Amygdala (tissue), 56 donors: Measurements from ENCODE around the gene TMEM201.
"Not testable (repeated sequence)": the region's sequence is repeated elsewhere in the genome, so short reads cannot be mapped to it uniquely, and the experiment has no call there.

Experiments
- DNase-seq, 56 donors: peaks; one replicate each; lab custom pipeline; 2025; lab: John Stamatoyannopoulos, UW

TMEM201 gene

GRCh38 chr1:9588551-9589143 is at the start of gene TMEM201:
Gene TMEM201, plus strand, starts transcription at chr1:9588911. Its CDS starts 20 bp downstream, at chr1:9588931.
- peak; percentile 41 to 94 (median 84) for DNase-seq

- DNase-seq = peak; percentile 38 to 98 (median 96)
Observed at GRCh38 chr1:9539165-9539828, 49.4 kb upstream of the TMEM201 start, which contains the start of gene SLC25A33. Gene SLC25A33, plus strand, starts transcription at chr1:9539465. Its CDS starts 227 bp downstream, at chr1:9539692.

GRCh38 chr1:9539829-9540550 is 48.7 kb upstream of the TMEM201 start:
- DNase-seq = peak in 32 of 56 donors; percentile 11 to 65 (median 46)

- peak in 8 of 56 donors; percentile 7 to 36 (median 20) for DNase-seq
Observed at GRCh38 chr1:9542430-9542829, 46.3 kb upstream of the TMEM201 start.

GRCh38 chr1:9544926-9545325 is 43.8 kb upstream of the TMEM201 start:
- no peak for DNase-seq

- DNase-seq = no peak
Observed at GRCh38 chr1:9549955-9550546, 38.7 kb upstream of the TMEM201 start.

GRCh38 chr1:9551984-9552383 is 36.7 kb upstream of the TMEM201 start:
- no peak for DNase-seq

GRCh38 chr1:9553736-9554144 is 35.0 kb upstream of the TMEM201 start:
- no peak for DNase-seq

- DNase-seq = no peak
Observed at GRCh38 chr1:9555942-9556341, 32.8 kb upstream of the TMEM201 start.

GRCh38 chr1:9557624-9558023 is 31.1 kb upstream of the TMEM201 start:
- no peak for DNase-seq

GRCh38 chr1:9558271-9558945 is 30.3 kb upstream of the TMEM201 start:
- peak in 5 of 56 donors; percentile 5 to 21 (median 8) for DNase-seq

GRCh38 chr1:9558946-9559545 is 29.7 kb upstream of the TMEM201 start:
- DNase-seq = no peak

GRCh38 chr1:9559673-9560072 is 29.0 kb upstream of the TMEM201 start:
- DNase-seq = no peak

- not testable (repeated sequence) for DNase-seq
Observed at GRCh38 chr1:9560090-9560489, 28.6 kb upstream of the TMEM201 start.

- DNase-seq = peak in 15 of 56 donors; percentile 3 to 61 (median 24)
Observed at GRCh38 chr1:9561429-9561828, 27.3 kb upstream of the TMEM201 start.

GRCh38 chr1:9569267-9569666 is 19.4 kb upstream of the TMEM201 start:
- DNase-seq = no peak

GRCh38 chr1:9570886-9571529 is 17.7 kb upstream of the TMEM201 start:
- not testable (repeated sequence) for DNase-seq

GRCh38 chr1:9573723-9574122 is 15.0 kb upstream of the TMEM201 start:
- DNase-seq = no peak

GRCh38 chr1:9575486-9575885 is 13.2 kb upstream of the TMEM201 start:
- no peak for DNase-seq
